Fibroblast of the aortic adventitia (primary cell): ENCODE data around the gene RFX8. TPM values are rescaled to one million over a fixed set of nuclear protein-coding genes. Genes with fewer than 3 reads are reported as not detected.

Experiments used
- DNase-seq: peaks from one replicate; pipeline ENCODE4 v3.0.0-alpha.2; 2010; ENCODE audit warnings: low read depth
- H3K4me3 ChIP-seq: 2 replicates; pipeline ENCODE4 v1.5.1; 2011; ENCODE audit warnings: low read depth, mild to moderate bottlenecking, control low read depth, low read length, moderate library complexity
- CTCF ChIP-seq: IDR thresholded peaks from 2 replicates; pipeline ENCODE4 v1.5.1; 2011; ENCODE audit warnings: mild to moderate bottlenecking, low read length, control low read depth, inconsistent platforms; ENCODE audit not compliant: insufficient read depth
- total RNA-seq: library from RNA; depleted of rRNA; stranded (reverse); fragments of >200 nt; gene quantifications from 2 replicates; pipeline ENCODE4 v1.2.3, GENCODE V29; 2012; ENCODE audit warnings: low replicate concordance

Gene RFX8
- total RNA-seq, 1 donor = 24.1 TPM

GRCh38 chr2:101375653-101376052 is 99.3 kb downstream of the RFX8 start:
- TF ChIP-seq CTCF = no peak
- H3K4me3 ChIP-seq = no peak overlapping the region
- DNase-seq = no peak

- H3K4me3 ChIP-seq = no peak overlapping the region
- TF ChIP-seq CTCF = no peak
- no peak for DNase-seq
These were observed 99.9 kb downstream of the RFX8 start for GRCh38 chr2:101374821-101375561.

DNA sequence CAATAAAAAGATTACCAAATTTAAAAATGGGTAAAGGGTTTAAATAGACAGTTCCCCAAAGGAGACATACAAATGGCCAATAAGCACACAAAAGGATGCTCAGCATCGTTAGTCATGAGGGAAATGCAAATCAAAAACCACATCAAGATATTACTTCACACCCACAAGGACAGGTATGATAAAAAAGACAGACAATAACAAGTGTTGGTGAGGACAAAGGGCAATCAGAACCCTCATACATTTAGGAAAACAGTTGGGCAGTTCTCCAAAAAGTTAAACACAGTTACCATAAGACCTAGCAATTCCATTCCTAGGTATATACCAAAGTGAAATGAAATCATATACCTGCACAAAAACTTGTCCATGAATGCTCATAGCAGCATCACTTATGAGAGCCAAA is 102.1 kb downstream of the RFX8 start:
- no peak for DNase-seq
- no peak overlapping the region for H3K4me3 ChIP-seq
- TF ChIP-seq CTCF = no peak

DNA sequence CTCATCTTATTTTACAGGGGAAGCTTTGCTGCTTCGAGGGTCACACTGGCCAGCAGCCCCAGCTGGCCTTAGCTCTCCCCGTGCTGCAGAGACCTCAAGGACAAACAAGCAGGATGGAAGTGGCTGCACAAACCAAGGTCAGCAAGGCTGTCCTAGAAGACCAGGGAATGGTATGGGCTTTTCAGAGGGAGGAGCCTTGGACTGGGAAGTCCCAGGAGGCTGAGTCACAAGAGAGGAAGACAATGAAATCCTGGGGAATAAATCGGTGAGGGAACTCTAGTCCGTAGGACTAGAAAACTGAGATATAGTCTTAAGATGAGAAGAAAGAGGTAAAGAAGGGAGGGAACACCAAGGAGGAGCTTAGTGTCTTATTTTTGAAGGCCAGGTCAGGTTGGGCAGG is 103.3 kb downstream of the RFX8 start:
- H3K4me3 ChIP-seq = no peak overlapping the region
- no peak for DNase-seq
- TF ChIP-seq CTCF = no peak

DNA sequence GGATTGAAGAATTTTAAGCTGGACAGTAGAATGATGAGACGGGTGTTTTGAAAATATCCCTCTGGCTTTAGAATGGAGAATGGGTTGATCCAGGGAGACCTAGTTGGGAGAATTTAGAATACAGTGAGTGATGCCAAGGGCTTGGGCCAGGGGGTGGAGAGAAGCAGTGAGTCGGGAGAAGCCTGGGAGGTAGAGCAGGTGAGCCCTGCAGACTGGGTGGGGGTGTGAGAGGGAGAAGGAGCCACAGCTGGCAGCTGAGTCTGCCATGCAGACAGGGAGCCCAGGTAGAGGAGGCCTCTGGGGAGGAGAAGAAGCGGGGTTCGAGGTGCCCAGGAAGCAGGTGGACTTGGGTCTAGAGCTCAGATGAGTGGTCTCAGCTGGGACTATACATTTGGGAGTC is 105.8 kb downstream of the RFX8 start:
- DNase-seq = no peak
- no peak overlapping the region for H3K4me3 ChIP-seq
- no peak for TF ChIP-seq CTCF

DNA sequence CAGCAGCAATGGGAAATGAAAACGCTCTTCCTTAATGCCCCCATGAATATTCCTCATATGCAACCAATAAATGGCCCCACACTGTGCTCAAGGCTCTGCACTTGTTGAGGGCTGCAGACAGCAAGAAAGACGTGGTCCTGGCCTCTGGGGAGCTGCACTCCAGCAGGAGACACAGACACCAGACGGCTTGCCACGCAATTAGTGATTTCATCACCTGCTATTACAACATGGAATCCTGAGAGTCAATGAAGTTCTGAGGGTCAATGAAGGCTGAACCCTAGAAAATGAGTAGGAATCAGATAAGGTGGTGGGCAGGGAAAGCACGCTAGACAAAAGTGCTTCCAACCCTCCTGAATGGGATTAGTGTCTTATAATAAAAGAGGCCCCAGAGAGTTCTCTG is 106.5 kb downstream of the RFX8 start:
- DNase-seq = no peak
- H3K4me3 ChIP-seq = no peak overlapping the region

More for the DNA sequence above, 106.5 kb downstream of the RFX8 start:
- TF ChIP-seq CTCF = no peak
